Measurements from ENCODE around the gene TMEM165.
A peak's percentile ranks its signal among the peaks of the same experiment; 100 is the strongest.

TMEM165 gene

GRCh38 chr4:55396308-55397125 is 760 bp downstream of the TMEM165 start:
- TF ChIP-seq, protein P1, sequence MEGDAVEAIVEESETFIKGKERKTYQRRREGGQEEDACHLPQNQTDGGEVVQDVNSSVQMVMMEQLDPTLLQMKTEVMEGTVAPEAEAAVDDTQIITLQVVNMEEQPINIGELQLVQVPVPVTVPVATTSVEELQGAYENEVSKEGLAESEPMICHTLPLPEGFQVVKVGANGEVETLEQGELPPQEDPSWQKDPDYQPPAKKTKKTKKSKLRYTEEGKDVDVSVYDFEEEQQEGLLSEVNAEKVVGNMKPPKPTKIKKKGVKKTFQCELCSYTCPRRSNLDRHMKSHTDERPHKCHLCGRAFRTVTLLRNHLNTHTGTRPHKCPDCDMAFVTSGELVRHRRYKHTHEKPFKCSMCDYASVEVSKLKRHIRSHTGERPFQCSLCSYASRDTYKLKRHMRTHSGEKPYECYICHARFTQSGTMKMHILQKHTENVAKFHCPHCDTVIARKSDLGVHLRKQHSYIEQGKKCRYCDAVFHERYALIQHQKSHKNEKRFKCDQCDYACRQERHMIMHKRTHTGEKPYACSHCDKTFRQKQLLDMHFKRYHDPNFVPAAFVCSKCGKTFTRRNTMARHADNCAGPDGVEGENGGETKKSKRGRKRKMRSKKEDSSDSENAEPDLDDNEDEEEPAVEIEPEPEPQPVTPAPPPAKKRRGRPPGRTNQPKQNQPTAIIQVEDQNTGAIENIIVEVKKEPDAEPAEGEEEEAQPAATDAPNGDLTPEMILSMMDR (conservative IDR thresholded peaks at IDR 0.05; ENCODE audit: low read depth, low read length) = no peak
- no peak for DNase-seq (ENCODE audit: low read depth)
- H3K4me3 ChIP-seq (ENCODE audit: low read length) = peak overlapping the region; percentile 79

DNA sequence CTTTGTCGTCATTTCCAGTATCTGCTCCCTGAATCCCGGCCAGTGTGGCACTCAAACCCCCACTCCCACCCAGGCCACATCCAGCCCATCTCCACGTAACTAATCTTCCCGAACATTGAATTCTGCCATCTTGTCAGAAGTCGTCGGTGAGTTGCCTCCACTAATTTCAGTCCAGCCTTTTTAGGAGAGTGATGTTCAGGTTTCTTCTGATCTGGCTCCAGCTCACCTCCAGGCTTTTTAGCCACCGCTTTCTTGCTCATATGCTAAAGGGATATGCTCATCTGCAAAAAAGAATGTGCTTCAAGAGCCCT is 1.3 kb downstream of the TMEM165 start:
- no peak for DNase-seq (ENCODE audit: low read depth)
- peak overlapping the region; percentile 79 for H3K4me3 ChIP-seq (ENCODE audit: low read length)
- TF ChIP-seq, protein P1 (conservative IDR thresholded peaks at IDR 0.05; ENCODE audit: low read depth, low read length) = no peak

DNA sequence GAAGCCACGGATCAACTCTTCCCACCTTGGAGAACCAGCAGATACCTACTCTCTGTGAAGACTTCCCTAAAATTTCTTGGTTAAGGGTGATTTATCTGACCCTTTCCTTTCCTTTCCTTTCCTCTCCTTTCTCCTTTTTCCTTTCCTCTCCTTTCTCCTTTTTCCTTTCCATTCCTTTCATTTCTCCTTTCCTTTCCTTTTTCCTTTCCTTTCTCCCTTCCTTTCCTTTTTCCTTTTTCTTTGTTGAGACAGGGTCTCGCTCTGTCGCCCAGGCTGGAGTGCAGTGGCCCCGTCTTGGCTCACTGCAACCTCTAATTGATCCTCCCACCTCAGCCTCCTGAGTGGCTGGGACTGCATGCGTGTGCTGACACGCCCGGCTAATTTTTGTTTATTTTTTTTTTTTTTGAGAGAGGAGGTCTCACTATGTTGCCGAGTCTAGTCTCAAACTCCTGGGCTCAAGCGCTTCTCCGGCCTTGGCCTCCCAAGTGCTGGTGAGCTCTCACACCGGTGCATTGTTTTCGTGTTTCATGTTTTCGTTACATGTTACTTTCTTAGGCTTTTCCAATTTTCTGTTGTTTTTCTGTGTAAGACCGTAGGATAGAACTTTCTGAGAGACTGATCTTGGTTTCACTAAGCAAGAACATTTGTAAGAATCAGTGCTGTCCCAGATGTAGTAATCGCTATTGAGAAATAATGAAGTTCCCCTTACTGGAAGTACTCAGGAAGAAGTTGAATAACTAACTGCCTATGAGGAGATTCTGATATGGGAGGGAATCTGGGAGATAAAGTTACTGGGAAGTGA is 2.0 kb downstream of the TMEM165 start:
- TF ChIP-seq, protein P1 (conservative IDR thresholded peaks at IDR 0.05; ENCODE audit: low read depth, low read length) = no peak
- H3K4me3 ChIP-seq (ENCODE audit: low read length) = peak overlapping the region; percentile 79
- no peak for DNase-seq (ENCODE audit: low read depth)

DNA sequence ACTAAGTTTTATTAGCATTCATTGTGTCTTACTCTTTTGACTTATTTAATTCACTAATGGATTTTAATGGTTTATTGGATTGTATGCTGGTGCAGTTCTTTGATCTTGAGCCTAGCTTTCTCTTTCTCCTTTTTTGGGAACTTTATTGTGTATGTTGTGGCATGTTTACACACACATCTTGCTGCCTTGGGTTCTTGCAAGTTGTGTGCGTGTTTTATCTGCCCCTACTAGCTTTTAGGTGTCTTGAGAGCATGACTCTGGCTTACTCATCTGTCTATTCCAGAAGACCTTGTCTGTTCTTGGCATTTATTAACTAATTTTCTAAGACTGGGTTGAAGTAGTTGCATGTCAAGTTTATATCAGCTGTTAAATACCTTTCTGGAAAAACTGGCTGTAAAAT is 2.7 kb downstream of the TMEM165 start:
- DNase-seq (ENCODE audit: low read depth) = no peak
- TF ChIP-seq, protein P1 (conservative IDR thresholded peaks at IDR 0.05; ENCODE audit: low read depth, low read length) = no peak
- H3K4me3 ChIP-seq (ENCODE audit: low read length) = peak overlapping the region; percentile 79

DNA sequence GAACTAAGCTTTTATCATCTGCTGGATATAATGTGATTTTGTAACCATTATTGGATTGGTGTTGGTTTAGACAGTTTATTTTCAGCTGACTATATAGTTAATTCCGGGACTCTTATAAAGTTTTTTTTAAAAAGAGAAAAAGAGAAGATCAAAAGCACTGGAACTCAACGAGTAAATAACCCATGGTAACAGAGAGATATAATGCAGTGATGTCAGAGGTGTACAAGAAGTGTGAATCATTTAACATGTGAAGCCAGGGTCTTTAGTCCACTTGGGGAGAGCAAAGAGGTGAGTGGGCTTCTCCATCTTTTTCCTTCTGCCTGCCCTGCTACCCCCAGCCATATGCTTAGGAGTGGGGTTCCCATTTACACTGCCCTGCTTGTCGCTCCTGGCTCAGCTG is 3.2 kb downstream of the TMEM165 start:
- H3K4me3 ChIP-seq (ENCODE audit: low read length) = peak overlapping the region; percentile 79
- DNase-seq (ENCODE audit: low read depth) = no peak
- TF ChIP-seq, protein P1 (conservative IDR thresholded peaks at IDR 0.05; ENCODE audit: low read depth, low read length) = no peak

DNA sequence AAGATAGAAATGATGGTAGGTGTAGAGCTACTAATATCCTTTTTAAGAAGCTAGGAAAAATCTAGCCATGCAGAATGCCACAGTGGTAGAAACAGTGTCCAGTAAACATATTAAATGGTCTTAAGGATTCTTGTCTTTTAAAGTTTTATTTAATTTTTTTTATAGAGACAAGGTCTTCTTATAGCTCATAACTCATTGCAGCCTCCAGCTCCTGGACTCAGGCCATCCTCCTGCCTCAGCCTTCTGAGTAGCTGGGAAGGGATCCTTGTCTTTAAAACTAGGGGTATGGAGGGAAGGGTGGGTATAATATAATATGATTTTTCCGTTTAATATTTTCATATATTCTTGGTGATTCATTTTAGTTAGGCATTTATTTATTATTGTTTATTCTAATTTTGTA is 3.8 kb downstream of the TMEM165 start:
- no peak overlapping the region for H3K4me3 ChIP-seq (ENCODE audit: low read length)
- TF ChIP-seq, protein P1 (conservative IDR thresholded peaks at IDR 0.05; ENCODE audit: low read depth, low read length) = no peak
- DNase-seq (ENCODE audit: low read depth) = no peak
